Fibroblast of villous mesenchyme (primary cell): ENCODE measurements around the gene BID. TPM values are rescaled to one million over a fixed set of nuclear protein-coding genes. Genes with fewer than 3 reads are reported as not detected.

Experiments
- DNase-seq: peaks from one replicate; pipeline ENCODE4 v3.0.0-alpha.2; 2010; ENCODE audit warnings: low read depth
- H3K4me3 ChIP-seq: 2 replicates; pipeline ENCODE4 v1.5.1; 2011; ENCODE audit warnings: low read depth, mild to moderate bottlenecking, low read length
- CTCF ChIP-seq: IDR thresholded peaks from 2 replicates; pipeline ENCODE4 v1.5.1; 2012; ENCODE audit warnings: low read depth, mild to moderate bottlenecking, low read length; ENCODE audit not compliant: insufficient read depth
- total RNA-seq: library from RNA; depleted of rRNA; stranded (reverse); fragments of >200 nt; gene quantifications from 2 replicates; pipeline ENCODE4 v1.2.3, GENCODE V29; 2012

The BID gene
- total RNA-seq, 1 donor, result 19.4 TPM

- DNase-seq, result no peak
- no peak for TF ChIP-seq CTCF
- no peak overlapping the region for H3K4me3 ChIP-seq
Observed at GRCh38 chr22:17751596-17751995, 22.7 kb downstream of the BID start.

- H3K4me3 ChIP-seq, result no peak overlapping the region
- no peak for DNase-seq
- TF ChIP-seq CTCF, result no peak
Observed at GRCh38 chr22:17749605-17750395, 24.5 kb downstream of the BID start.

GRCh38 chr22:17748555-17749353, 25.5 kb downstream of the BID start:
- peak overlapping the region; percentile 29 for H3K4me3 ChIP-seq
- peak; percentile 24 for DNase-seq
- TF ChIP-seq CTCF, result peak; percentile 46

GRCh38 chr22:17746916-17747315, 27.4 kb downstream of the BID start:
- no peak for DNase-seq
- no peak for TF ChIP-seq CTCF
- no peak overlapping the region for H3K4me3 ChIP-seq

GRCh38 chr22:17744430-17744829, 29.8 kb downstream of the BID start:
- no peak for TF ChIP-seq CTCF
- DNase-seq, result no peak
- H3K4me3 ChIP-seq, result no peak overlapping the region

- H3K4me3 ChIP-seq, result no peak overlapping the region
- no peak for DNase-seq
- TF ChIP-seq CTCF, result no peak
Observed at GRCh38 chr22:17743661-17744411, 30.4 kb downstream of the BID start.
